Stimulated activated CD4-positive, alpha-beta T cell treated with anti-CD3 and anti-CD28 coated beads, Interleukin-12 subunit alpha, Interleukin-12 subunit beta, amount 100 ng/mL, for 48 hours (primary cell): ENCODE measurements around the gene MYPOP.

ENCODE experiments used
- DNase-seq, 3 donors: peaks; one replicate each; pipeline ENCODE4 v3.0.0-alpha.2; 2020; ENCODE audit warnings: low read depth in 2 of 3, low spot score in 1 of 3

Gene MYPOP, protein sequence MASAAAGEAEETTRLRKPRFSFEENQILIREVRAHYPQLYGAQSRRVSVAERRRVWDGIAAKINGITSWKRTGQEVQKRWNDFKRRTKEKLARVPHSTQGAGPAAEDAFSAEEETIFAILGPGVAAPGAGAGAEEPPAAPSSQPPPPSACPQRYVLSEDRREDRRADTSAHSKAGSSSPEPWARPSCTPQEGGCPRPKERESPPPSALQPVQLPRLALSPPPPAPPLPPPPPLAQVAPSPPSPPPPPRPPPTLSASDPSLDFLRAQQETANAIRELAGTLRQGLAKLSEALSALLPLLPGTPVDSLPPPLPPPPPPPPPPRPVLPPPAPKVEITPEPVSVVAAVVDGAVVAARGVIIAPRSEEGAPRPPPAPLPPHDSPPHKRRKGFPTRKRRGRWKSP

DNA sequence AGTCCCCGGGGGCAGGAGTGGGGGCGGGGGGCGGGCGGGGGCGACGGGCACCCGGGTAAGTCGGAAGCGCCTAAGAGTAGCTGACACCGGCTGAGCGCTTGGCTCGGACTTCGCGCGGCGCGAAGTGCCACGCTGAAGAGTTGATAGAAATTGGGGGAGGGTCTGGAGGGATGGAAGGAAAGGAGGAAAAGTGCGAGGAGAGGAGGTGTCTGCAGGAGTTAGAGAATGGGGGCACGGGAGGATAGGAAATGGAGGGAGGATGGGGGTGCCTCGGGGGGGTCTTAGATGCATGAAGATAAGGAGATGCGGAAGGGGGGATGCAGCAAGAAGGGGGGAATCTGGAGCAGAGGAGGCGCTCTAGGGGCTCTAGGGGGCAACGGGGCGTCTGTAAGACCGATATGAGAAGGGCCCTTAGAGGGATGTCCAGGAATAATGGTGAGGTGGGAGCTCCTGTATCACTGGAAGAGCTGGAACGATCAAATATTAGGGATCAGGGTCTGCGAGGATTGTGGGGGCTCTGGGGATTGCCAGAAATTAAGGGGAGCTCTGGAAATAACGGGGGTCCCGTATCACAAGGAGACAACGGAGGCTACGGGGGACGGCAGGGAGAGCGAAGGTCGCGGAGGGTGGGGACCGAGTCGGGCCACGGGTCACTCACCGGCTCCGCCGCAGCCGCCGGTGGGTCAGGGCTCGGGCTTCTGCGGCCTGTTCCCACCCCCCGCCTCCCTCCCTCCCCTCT lies at the start of gene MYPOP:
Gene MYPOP, minus strand, starts transcription at position 702 of the 739 bp plus-strand sequence. CDS start 840 bp downstream, outside the sequence.
- no peak for DNase-seq

- no peak for DNase-seq
Measured at GRCh38 chr19:45947926-45948325, 45.5 kb upstream of the MYPOP start.

- no peak for DNase-seq
Measured at GRCh38 chr19:45940515-45940805, 38.0 kb upstream of the MYPOP start.

DNA sequence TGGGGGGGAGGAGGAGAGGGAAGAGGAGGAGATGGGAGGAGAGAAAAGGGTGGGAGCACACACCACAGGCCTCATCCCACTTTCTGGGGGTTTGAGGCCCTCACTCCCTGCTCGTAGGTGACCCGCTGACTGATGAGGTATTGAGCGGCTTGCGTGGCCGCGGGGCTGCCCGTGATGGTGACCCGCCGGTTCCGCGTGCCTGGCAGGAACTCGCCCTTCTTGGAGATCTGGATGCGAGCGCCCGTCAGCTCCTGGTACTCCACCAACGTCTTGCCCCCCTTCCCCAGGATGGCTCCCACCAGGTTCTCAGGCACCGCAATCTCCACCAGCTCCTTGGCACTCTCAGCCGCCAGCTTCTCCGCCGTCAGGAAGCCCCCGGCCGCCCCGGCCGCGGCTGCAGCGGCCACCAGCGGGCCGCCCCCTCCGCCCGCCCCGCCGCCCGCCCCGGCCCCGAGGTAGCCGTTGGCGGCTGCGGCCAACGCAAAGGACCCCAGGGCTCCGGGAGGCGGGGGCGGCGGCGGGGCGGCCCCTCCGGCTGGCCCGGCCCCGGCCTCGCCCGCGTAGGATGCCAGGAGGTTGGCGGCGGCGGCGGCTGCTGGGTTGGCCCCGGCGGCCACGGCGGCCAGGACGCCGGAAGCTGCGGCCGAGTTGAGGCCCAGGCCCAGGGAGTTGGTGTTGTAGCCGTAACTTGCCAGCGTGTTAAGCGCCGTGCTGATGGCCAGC lies 37.5 kb upstream of the MYPOP start:
- DNase-seq: no peak

- no peak for DNase-seq
Measured at GRCh38 chr19:45938733-45939319, 36.4 kb upstream of the MYPOP start.

DNA sequence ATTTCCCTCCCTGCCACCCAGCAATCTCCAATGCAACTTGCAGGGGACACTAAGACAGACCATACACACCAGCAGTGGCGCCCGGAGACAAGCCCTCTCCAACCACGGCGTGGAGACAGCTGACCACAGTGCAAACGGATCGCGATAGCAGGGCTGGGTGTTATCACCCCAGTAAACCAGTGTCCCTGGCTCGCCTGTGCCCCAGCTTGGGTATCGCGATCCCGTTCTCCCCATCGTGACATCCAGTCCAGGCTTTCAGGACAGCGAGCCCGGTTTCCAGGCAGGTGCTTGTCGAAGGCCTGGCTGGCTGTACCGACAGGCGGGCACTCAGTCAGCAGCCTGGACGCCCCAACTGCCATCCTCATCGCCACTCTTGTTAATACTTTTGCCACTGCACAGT lies 32.9 kb upstream of the MYPOP start:
- no peak for DNase-seq

- DNase-seq: no peak
Measured at GRCh38 chr19:45934551-45935230, 32.3 kb upstream of the MYPOP start.

GRCh38 chr19:45933759-45934158 lies 31.3 kb upstream of the MYPOP start:
- no peak for DNase-seq

DNA sequence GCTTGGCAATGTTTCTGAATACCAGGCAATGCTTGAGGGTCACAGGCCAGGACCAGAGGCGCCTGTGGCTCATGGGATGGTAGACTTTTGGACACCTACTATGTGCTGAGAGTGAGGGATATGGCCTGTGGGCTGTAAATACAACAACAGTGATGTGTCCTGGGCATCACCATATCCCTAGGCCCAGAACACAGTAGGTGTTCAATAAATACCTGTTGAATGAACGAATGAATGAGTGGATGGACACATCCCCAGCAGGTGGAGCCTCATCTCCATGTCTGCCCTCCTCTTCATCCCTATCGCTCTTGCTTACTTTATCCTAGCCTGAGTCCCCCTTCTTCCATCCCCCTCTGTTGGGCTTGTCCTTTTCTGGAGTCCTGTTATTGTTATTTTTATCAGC lies 28.6 kb upstream of the MYPOP start:
- DNase-seq: no peak

GRCh38 chr19:45929247-45929646 lies 26.8 kb upstream of the MYPOP start:
- DNase-seq: no peak

DNA sequence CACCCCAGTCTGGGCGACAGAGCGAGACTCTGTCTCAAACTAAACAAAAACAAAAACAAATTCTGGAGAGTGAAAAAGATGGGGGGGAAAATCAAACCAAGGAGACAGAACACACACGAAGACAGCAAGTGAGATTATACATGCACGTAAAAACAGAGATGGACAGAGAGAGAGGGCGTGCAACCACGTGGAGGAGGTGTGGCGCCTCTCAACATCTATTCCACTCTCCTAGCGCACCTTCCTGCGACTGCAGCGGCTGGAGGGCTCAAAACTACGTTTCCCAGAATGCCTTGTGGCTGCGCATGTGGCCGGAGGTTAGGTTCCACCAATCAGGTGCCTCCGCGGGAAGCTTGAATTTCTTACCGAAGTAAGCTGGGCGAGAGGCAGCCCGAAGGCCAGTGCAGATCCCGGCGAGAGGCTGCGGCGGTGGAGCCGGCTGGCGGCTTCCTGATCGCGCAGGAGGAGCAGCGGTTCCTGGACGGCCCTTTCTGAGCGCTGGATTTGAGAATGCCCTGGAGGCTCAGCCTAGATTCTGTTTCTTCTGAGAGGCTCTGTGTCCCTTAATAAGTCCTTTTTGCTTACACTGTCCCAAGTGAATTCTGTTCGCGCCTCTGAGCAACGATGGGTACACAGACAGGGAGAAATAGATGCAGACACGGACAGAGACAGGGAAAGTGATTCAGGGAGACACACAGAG lies 25.3 kb upstream of the MYPOP start:
- DNase-seq: peak; percentile 82 to 83 (median 82)

DNA sequence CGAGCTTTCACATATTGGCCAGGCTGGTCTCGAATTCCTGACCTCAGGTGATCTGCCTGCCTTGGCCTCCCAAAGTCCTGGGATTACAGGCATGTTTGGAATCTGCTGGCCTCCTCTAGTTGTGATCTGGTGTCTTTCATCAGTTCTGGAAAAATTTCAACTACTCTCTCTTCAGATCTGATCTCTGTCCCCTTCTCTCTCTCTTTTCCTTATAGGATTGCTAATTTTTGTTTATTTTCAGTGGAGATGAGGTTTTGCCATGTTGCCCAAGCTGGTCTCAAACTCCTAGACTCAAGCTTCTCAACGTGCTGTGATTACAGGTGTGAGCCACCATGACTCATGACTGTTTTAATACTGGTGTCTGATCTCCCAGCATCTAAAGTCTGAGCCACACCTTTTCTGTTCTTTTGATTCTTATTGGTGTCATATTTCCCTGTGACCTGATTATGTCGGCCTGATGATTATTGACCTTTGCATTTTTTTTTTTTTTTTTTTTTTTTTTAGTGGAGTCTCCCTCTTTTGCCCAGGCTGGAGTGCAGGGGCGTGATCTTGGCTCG lies 22.6 kb upstream of the MYPOP start:
- DNase-seq: no peak

- no peak for DNase-seq
Measured at GRCh38 chr19:45922281-45922680, 19.9 kb upstream of the MYPOP start.

DNA sequence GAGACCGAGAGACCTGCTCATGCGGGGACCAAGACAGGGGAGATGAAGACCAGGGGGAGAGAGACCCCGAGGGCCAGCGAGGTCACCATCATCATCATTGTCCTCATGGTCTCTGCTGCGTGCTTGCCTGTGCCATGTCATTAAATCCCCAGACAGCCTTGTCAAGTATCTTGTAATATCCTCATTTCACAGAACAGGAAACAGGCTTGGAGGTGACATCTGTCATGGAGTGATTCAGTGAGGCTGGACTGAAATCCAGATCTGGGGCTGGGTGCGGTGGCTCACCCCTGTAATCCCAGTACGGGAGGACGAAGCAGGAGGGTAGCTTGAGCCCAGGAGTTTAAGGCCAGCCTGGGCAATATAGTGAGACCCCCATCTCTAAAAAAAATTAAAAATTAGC lies 18.0 kb upstream of the MYPOP start:
- DNase-seq: no peak

- DNase-seq: no peak
Measured at GRCh38 chr19:45919678-45920077, 17.3 kb upstream of the MYPOP start.

GRCh38 chr19:45918721-45919120 lies 16.3 kb upstream of the MYPOP start:
- DNase-seq: no peak

DNA sequence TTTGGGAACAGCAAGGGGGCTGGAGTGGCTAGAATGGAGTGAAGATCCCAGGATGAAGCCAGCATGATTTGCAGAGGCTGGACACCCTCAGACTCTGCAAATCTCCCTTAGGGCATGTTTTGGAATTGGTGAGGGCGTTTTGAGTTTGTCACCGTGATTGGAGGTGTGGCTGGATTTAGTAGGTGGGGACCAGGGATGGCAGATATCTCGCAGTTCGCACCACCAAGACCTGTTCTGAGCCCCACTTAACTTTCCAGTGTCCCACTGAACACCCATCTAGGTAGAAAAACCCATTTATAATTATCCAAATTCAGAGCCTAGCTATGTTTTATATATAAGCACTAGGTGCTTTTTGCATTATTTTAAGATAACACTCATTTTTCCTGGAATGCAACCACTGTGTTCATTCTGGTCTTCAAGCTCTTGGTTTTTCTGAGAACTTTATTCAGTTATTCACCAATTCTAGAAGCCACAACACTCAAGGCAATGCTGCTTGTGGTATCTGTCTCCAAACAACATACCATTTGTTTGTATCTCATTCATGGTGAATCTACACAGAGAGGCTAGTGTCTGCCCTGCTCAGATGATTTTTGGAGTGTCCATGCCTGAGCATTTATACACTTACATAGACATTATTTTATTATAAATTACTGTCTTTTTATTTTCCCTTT lies 15.1 kb upstream of the MYPOP start:
- no peak for DNase-seq

DNA sequence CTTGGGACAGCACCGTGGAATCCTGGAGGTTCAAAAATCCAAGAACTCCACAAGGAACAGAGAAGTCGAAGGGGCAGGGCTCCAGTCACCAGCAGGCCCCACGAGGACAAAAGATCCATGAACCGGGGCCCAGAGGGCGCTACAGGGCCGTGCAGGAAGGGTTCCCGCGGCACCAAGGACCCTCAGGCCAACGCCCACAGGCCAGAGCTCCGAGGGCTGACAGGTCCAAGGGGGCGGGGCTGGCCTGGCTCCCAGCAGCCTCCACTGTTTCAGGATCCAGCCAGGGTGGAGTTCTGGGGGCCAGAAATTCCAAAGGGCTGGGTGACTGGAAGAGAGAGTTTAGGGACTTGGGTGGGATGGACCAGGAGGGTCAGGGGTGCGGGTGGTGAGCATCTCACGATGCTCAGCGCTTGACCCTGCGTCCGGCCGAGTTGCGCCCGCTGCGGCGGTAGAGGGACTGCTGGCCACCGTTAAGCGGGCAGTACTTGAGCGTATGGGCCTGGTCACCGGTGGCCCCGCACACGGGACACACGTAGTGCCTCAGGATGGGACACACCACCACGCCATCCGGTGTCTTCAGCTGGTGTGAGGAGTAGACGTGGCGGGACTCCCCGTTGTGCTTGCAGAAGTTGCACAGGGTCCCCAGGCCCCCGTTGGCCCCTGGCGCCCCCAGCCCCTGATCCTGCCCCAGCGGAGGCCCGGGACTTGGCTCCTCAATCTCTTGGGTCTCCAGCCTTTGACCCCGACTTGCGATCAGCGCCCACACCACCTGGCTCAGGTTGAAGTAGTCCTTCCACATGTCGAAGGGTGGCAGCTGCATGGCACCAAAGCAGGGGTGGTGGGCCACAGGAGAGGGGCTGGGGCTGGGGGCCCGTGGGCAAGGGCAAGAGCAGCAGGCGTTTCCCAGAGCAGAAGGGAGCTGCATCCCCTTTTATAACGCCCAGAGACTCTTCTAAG lies 11.7 kb upstream of the MYPOP start, which contains the start of gene NANOS2:
Gene NANOS2, minus strand, starts transcription at position 905 of the 957 bp plus-strand sequence. Its CDS starts 85 bp downstream, at position 820.
- DNase-seq: no peak
